ENCODE data around the gene GGA3.
A peak's percentile ranks its signal among the peaks of the same experiment; 100 is the strongest.
"Not testable (repeated sequence)": the region's sequence is repeated elsewhere in the genome, so short reads cannot be mapped to it uniquely, and the experiment has no call there.

The GGA3 gene

GRCh38 chr17:75209061-75209460, 52.3 kb downstream of the GGA3 start:
- no peak for DNase-seq (ENCODE audit: low spot score)

GRCh38 chr17:75208161-75208560, 53.2 kb downstream of the GGA3 start:
- no peak for DNase-seq (ENCODE audit: low spot score)

DNA sequence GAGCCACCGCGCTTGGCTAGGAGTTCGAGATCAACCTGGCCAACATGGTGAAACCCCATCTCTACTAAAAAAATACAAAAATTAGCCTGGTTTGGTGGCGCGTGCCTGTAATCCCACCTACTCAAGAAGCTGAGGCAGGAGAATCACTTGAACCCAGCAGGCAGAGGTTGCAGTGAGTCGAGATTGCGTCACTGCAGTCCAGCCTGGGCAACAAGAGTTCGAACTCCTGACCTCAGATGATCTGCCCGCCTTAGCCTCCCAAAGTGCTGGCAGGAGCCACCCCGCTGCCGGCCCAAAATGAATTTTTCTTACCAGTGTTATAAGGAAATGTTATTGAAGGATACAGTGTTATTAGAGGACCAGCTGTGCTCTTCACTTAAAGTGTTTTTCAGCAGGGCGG, 53.6 kb downstream of the GGA3 start:
- DNase-seq (ENCODE audit: low spot score), result no peak

GRCh38 chr17:75207050-75207407, 54.4 kb downstream of the GGA3 start:
- DNase-seq (ENCODE audit: low spot score), result not testable (repeated sequence)

- no peak for DNase-seq (ENCODE audit: low spot score)
These were observed 55.6 kb downstream of the GGA3 start for GRCh38 chr17:75205793-75206163.

GRCh38 chr17:75205037-75205792, 56.2 kb downstream of the GGA3 start, which contains the start of gene NUP85:
Gene NUP85 (plus strand): TSS chr17:75205679. CDS start chr17:75205762, 83 bp downstream.
- DNase-seq (ENCODE audit: low spot score), result peak; percentile 87

GRCh38 chr17:75199886-75200618, 61.4 kb downstream of the GGA3 start:
- no peak for DNase-seq (ENCODE audit: low spot score)

GRCh38 chr17:75194879-75195278, 66.5 kb downstream of the GGA3 start:
- DNase-seq (ENCODE audit: low spot score), result no peak

DNA sequence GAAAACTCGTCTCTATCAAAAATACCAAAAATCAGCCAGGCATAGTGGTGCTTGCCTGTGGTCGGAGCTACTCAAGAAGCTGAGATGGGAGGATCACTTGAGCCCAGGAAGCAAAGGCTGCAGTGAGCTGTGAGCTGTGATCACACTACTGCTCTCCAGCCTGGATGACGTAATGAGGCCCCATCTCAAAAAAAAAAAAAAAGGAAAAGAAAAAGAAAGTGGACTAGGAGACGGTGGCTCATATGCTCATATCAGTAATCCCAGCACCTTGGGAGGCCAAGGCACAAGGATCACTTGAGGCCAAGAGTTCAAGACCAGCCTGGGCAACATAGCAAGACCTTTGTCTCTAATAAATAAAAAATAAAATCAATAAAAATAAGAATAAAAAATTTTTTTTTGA, 69.8 kb downstream of the GGA3 start:
- DNase-seq (ENCODE audit: low spot score), result no peak

DNA sequence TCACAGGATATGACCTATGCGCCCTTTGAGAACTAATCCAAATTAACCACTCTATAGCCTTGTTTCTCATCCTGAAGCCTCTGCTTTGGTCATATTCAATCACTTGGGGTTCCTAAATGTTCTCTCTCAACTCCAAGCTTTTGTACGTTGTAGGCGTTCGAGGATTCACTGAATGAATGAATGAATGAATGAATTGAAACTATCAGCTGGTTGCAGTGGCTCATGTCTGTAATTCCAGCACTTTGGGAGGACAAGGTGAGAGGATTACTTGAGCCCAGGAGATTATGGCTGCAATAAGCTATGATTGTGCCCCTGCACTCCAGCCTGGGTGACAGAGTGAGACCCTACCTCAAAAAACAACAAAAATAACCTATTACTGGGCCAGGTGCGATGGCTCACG, 72.8 kb downstream of the GGA3 start:
- no peak for DNase-seq (ENCODE audit: low spot score)

Data from globus pallidus (tissue), 1 donor.